H1 (cell line): ENCODE results near the gene PRRX2. TPM values are rescaled to one million over a fixed set of nuclear protein-coding genes. Genes with fewer than 3 reads are reported as not detected.

Experiments
- POLR2AphosphoS5 ChIP-seq: IDR thresholded peaks from 2 replicates; pipeline ENCODE4 v1.6.1; 2011; ENCODE audit warnings: low read depth, low read length
- SP1 ChIP-seq: IDR thresholded peaks from 2 replicates; pipeline ENCODE4 v1.6.1; 2011; ENCODE audit warnings: low read depth, low read length
- polyA plus RNA-seq, 7 experiments: library from polyadenylated mRNA; depleted of rRNA in 3 of 7; stranded (reverse) in 5 of 7; unstranded in 2 of 7; fragments of >200 nt in 5 of 7; fragments of 200-250 nt in 2 of 7; gene quantifications; 1 replicate in 5 of 7; 2 replicates in 1 of 7; 4 replicates in 1 of 7; pipeline versions ENCODE4 v1.2.1 to v1.2.3, GENCODE V29; 2011 to 2013; ENCODE audit warnings: missing spikeins in 2 of 7, mixed read lengths in 2 of 7
- total RNA-seq: library from RNA; stranded (reverse); fragmentation: NEBNext Ultra II Directional; extraction: Animal tissue kit (Norgen Biotek cat#: 25700); gene quantifications from 2 replicates; pipeline ENCODE4 v1.2.1, GENCODE V29; 2021

PRRX2 gene
- total and polyA plus RNA-seq, 2 of the 8 experiments (the other 6 are each of a cell fraction or from before 2014, with no cell fraction given), result 5.8 to 9.2 TPM

DNA sequence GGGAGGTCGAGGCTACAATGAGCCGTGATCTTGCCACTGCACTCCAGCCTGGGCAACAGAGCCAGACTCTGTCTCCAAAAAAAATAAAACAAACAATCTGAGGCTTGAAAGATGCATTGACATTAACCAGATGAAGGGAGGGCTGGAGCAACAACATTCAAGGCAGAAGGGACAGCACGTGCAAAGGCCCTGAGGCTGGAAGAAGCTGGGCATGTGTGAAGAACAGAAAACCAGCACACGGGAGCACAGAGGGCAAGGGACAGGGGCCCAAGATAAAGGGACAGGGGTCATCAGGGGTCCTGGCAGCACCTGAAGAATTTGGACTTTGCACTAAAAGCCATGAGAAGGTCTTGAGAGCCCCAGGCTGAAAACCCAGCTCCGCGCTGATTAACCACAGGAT lies 84.1 kb downstream of the PRRX2 start (continued):
- TF ChIP-seq SP1 (no peak), POLR2AphosphoS5 (no peak)
- TF ChIP-seq, all 59 proteins: peak for 0
